CD4-positive, alpha-beta memory T cell (primary cell): ENCODE data around the gene RAB3D. TPM values are rescaled to one million over a fixed set of nuclear protein-coding genes. Genes with fewer than 3 reads are reported as not detected.
"Not testable (repeated sequence)": the region's sequence is repeated elsewhere in the genome, so short reads cannot be mapped to it uniquely, and the experiment has no call there.

ENCODE experiments used
- CTCF ChIA-PET: fragments of 350-600 bp; sonication (Branson Sonifier 250); formaldehyde crosslinking; loops from one replicate; lab custom pipeline; 2021; ENCODE audit warnings: inconsistent platforms; ENCODE audit not compliant: partially characterized antibody; lab: Charles Lee
- POLR2A ChIA-PET: fragments of 350-600 bp; sonication (Branson Sonifier 250); formaldehyde crosslinking; loops from one replicate; lab custom pipeline; 2021; ENCODE audit not compliant: partially characterized antibody; lab: Charles Lee
- DNase-seq, 5 donors: peaks; one replicate each; pipeline versions ENCODE4 v3.0.0 to v3.0.0-alpha.2; 2020 to 2022; ENCODE audit warnings: mixed read lengths in 1 of 5
- H3K27ac ChIP-seq: one replicate; pipeline ENCODE4 v1.7.0; 2013; ENCODE audit warnings: low read depth, low read length
- H3K27me3 ChIP-seq: 2 replicates; pipeline ENCODE4 v1.7.0; 2013; ENCODE audit warnings: mild to moderate bottlenecking, low read length, moderate library complexity; ENCODE audit not compliant: insufficient read depth
- H3K36me3 ChIP-seq: 2 replicates; pipeline ENCODE4 v1.7.0; 2013; ENCODE audit warnings: mild to moderate bottlenecking, low read length, moderate library complexity; ENCODE audit not compliant: insufficient read depth
- H3K4me1 ChIP-seq: 2 replicates; pipeline ENCODE4 v1.7.0; 2013; ENCODE audit warnings: mild to moderate bottlenecking, low read length, moderate library complexity; ENCODE audit not compliant: insufficient read depth
- H3K4me3 ChIP-seq, 2 donors: one replicate each; pipeline ENCODE4 v1.7.0; 2013; ENCODE audit warnings: low read length in 2 of 2, mild to moderate bottlenecking in 1 of 2
- H3K9me3 ChIP-seq, 2 donors: one replicate each; pipeline ENCODE4 v1.7.0; 2013; ENCODE audit warnings: low read length in 2 of 2, control low read depth in 1 of 2; ENCODE audit not compliant: control insufficient read depth in 1 of 2
- H3K27ac Mint-ChIP-seq, 7 donors: one replicate each; pipeline ENCODE4 v1.8.0; 2020 to 2021; ENCODE audit warnings: mixed read lengths in 7 of 7, mild to moderate bottlenecking in 6 of 7, inconsistent platforms in 3 of 7, moderate library complexity in 3 of 7
- H3K27me3 Mint-ChIP-seq, 2 donors: one replicate each; pipeline ENCODE4 v1.8.0; 2020 to 2021; ENCODE audit warnings: mixed read lengths in 2 of 2
- H3K36me3 Mint-ChIP-seq, 2 donors: one replicate each; pipeline ENCODE4 v1.8.0; 2020 to 2021; ENCODE audit warnings: mixed read lengths in 2 of 2, inconsistent platforms in 1 of 2, mild to moderate bottlenecking in 1 of 2
- H3K4me1 Mint-ChIP-seq, 4 donors: one replicate each; pipeline ENCODE4 v1.8.0; 2020 to 2021; ENCODE audit warnings: mixed read lengths in 4 of 4, mild to moderate bottlenecking in 1 of 4
- H3K4me3 Mint-ChIP-seq, 8 donors: one replicate each; pipeline ENCODE4 v1.8.0; 2020 to 2021; ENCODE audit warnings: mixed read lengths in 8 of 8, mild to moderate bottlenecking in 7 of 8, moderate library complexity in 6 of 8, inconsistent platforms in 3 of 8
- H3K9me3 Mint-ChIP-seq, 8 donors: one replicate each; pipeline ENCODE4 v1.8.0; 2020 to 2021; ENCODE audit warnings: mixed read lengths in 8 of 8, mild to moderate bottlenecking in 5 of 8, inconsistent platforms in 3 of 8, moderate library complexity in 1 of 8
- intact Hi-C: fragments of 100-400 bp; cut with micrococcal nuclease; formaldehyde crosslinking; loops from one replicate; pipeline ENCODE4 v1.15.1; 2023
- polyA plus RNA-seq, 2 donors: library from polyadenylated mRNA; unstranded; fragments of 300-500 nt; fragmentation: Illumina TruSeq; gene quantifications; one replicate each; pipeline ENCODE4 v1.2.3, GENCODE V29; 2021
- total RNA-seq, 2 experiments: library from RNA; stranded (reverse); gene quantifications; one replicate each; pipeline ENCODE4 v1.2.3, GENCODE V29; 2021

The RAB3D gene
- total and polyA plus RNA-seq, 4 experiments from 2014 or later = 1.9 to 8.6 (median 4.3) TPM

- no peak overlapping the region for H3K27ac ChIP-seq
- peaks cover 0 to 2% (median 0%) of the 10 kb centered on the region in 8 donors for H3K9me3 Mint-ChIP-seq
- peaks cover 0 to 6% of the 10 kb centered on the region in 2 donors for H3K27me3 Mint-ChIP-seq
- H3K4me1 Mint-ChIP-seq = peaks cover 11 to 18% (median 13%) of the 10 kb centered on the region in 4 donors
- H3K4me3 Mint-ChIP-seq = no peak overlapping the region
- no peak for DNase-seq
- H3K27me3 ChIP-seq = no peaks in the 10 kb centered on the region
- intact Hi-C loops = no loop called here
- POLR2A ChIA-PET = interaction anchor here (0.7 to 0.9 kb wide), 2 partner anchors 11 to 59 kb away, joined by 3 read pairs; no protein-coding TSS in a partner anchor
- CTCF ChIA-PET = no interaction called here
- no peak overlapping the region for H3K27ac Mint-ChIP-seq
- H3K4me3 ChIP-seq = no peak overlapping the region
- H3K9me3 ChIP-seq = no peaks in the 10 kb centered on the region
- H3K4me1 ChIP-seq = peaks cover 14% of the 10 kb centered on the region
- peaks cover 0 to 8% of the 10 kb centered on the region in 2 donors for H3K36me3 Mint-ChIP-seq
- H3K36me3 ChIP-seq = no peaks in the 10 kb centered on the region
Observed at GRCh38 chr19:11322269-11323024, 17.0 kb downstream of the RAB3D start.

- intact Hi-C loops = no loop called here
- H3K36me3 ChIP-seq = no peaks in the 10 kb centered on the region
- Mint-ChIP-seq H3K27me3 (peaks cover 3 to 9% of the 10 kb centered on the region in 2 donors), H3K4me1 (peaks cover 9 to 18% (median 13%) of the 10 kb centered on the region in 4 donors), H3K9me3 (peaks cover 0 to 2% (median 0%) of the 10 kb centered on the region in 8 donors), H3K4me3 (no peak overlapping the region), H3K36me3 (peaks cover 0 to 3% of the 10 kb centered on the region in 2 donors), H3K27ac (peak overlapping the region in 1 of 7 donors; percentile 32)
- CTCF ChIA-PET = no interaction called here
- H3K27me3 ChIP-seq = no peaks in the 10 kb centered on the region
- no peak overlapping the region for H3K4me3 ChIP-seq
- DNase-seq = no peak
- no peak overlapping the region for H3K27ac ChIP-seq
- peaks cover 14% of the 10 kb centered on the region for H3K4me1 ChIP-seq
- POLR2A ChIA-PET = interaction anchor here (1.0 kb wide), 1 partner anchor 17 kb away, joined by 4 read pairs; no protein-coding TSS in a partner anchor
- no peaks in the 10 kb centered on the region for H3K9me3 ChIP-seq
Observed at GRCh38 chr19:11321191-11322126, 18.0 kb downstream of the RAB3D start.

- intact Hi-C loops, CTCF ChIA-PET, H3K36me3 Mint-ChIP-seq, H3K36me3 ChIP-seq, H3K27me3 ChIP-seq, H3K9me3 Mint-ChIP-seq, H3K27ac Mint-ChIP-seq, H3K4me3 Mint-ChIP-seq, H3K9me3 ChIP-seq, H3K4me3 ChIP-seq, H3K27ac ChIP-seq, DNase-seq: not testable (repeated sequence)
- POLR2A ChIA-PET = interaction anchor here (1.0 kb wide), 1 partner anchor 18 kb away, joined by 4 read pairs; no protein-coding TSS in a partner anchor
- H3K4me1 Mint-ChIP-seq = peaks cover 9 to 18% (median 13%) of the 10 kb centered on the region in 4 donors
- H3K27me3 Mint-ChIP-seq = peaks cover 3 to 12% of the 10 kb centered on the region in 2 donors
- peaks cover 14% of the 10 kb centered on the region for H3K4me1 ChIP-seq
Observed at GRCh38 chr19:11320278-11320995, 19.0 kb downstream of the RAB3D start.

GRCh38 chr19:11306337-11306736, 33.1 kb downstream of the RAB3D start:
- no peak overlapping the region for H3K27ac ChIP-seq
- H3K9me3 Mint-ChIP-seq = peaks cover 0 to 7% (median 0%) of the 10 kb centered on the region in 8 donors
- no peaks in the 10 kb centered on the region for H3K4me1 ChIP-seq
- H3K36me3 ChIP-seq = no peaks in the 10 kb centered on the region
- ChIA-PET POLR2A (no interaction called here), CTCF (no interaction called here)
- no peaks in the 10 kb centered on the region for H3K36me3 Mint-ChIP-seq
- no peak overlapping the region for H3K4me3 Mint-ChIP-seq
- H3K27me3 Mint-ChIP-seq = peaks cover 3 to 9% of the 10 kb centered on the region in 2 donors
- no peak for DNase-seq
- no peaks in the 10 kb centered on the region for H3K4me1 Mint-ChIP-seq
- intact Hi-C loops = no loop called here
- no peak overlapping the region for H3K4me3 ChIP-seq
- no peak overlapping the region for H3K27ac Mint-ChIP-seq
- H3K27me3 ChIP-seq = no peaks in the 10 kb centered on the region
- no peaks in the 10 kb centered on the region for H3K9me3 ChIP-seq

GRCh38 chr19:11304936-11305335, 34.5 kb downstream of the RAB3D start:
- H3K36me3 ChIP-seq = no peaks in the 10 kb centered on the region
- H3K27me3 ChIP-seq = no peaks in the 10 kb centered on the region
- no peak overlapping the region for H3K4me3 ChIP-seq
- no peaks in the 10 kb centered on the region for H3K36me3 Mint-ChIP-seq
- ChIA-PET POLR2A (no interaction called here), CTCF (interaction anchor here (0.7 to 1.1 kb wide), 2 partner anchors 11 to 177 kb away, joined by 3 to 5 read pairs; no protein-coding TSS in a partner anchor)
- H3K27ac ChIP-seq = no peak overlapping the region
- H3K27ac Mint-ChIP-seq = no peak overlapping the region
- intact Hi-C loops = no loop called here
- no peaks in the 10 kb centered on the region for H3K4me1 Mint-ChIP-seq
- DNase-seq = no peak
- no peaks in the 10 kb centered on the region for H3K4me1 ChIP-seq
- peaks cover 0 to 4% (median 0%) of the 10 kb centered on the region in 8 donors for H3K9me3 Mint-ChIP-seq
- no peak overlapping the region for H3K4me3 Mint-ChIP-seq
- no peaks in the 10 kb centered on the region for H3K9me3 ChIP-seq
- H3K27me3 Mint-ChIP-seq = peaks cover 1 to 10% of the 10 kb centered on the region in 2 donors

GRCh38 chr19:11300811-11301120, 38.7 kb downstream of the RAB3D start:
- no peak for DNase-seq
- Histone ChIP-seq H3K4me3 (no peak overlapping the region), H3K4me1 (no peaks in the 10 kb centered on the region), H3K27me3 (no peaks in the 10 kb centered on the region), H3K36me3 (no peaks in the 10 kb centered on the region), H3K27ac (no peak overlapping the region), H3K9me3 (no peaks in the 10 kb centered on the region)
- Mint-ChIP-seq H3K36me3 (no peaks in the 10 kb centered on the region), H3K4me3 (no peak overlapping the region), H3K9me3 (peaks cover 0 to 1% (median 0%) of the 10 kb centered on the region in 8 donors), H3K27me3 (peaks cover 6 to 9% of the 10 kb centered on the region in 2 donors), H3K27ac (no peak overlapping the region), H3K4me1 (no peaks in the 10 kb centered on the region)
- ChIA-PET POLR2A (no interaction called here), CTCF (interaction anchor here (0.9 kb wide), 1 partner anchor 50 kb away, joined by 3 read pairs; no protein-coding TSS in a partner anchor)
- intact Hi-C loops = no loop called here
